ENCODE data around the gene ZIK1.
A peak's percentile ranks its signal among the peaks of the same experiment; 100 is the strongest.

The ZIK1 gene

GRCh38 chr19:57583521-57584416 lies at the start of gene ZIK1:
TSS of gene ZIK1 (plus strand) at chr19:57584145. CDS start at chr19:57584357, 212 bp downstream.
- peak; percentile 88 for DNase-seq

GRCh38 chr19:57537953-57538547 lies 45.9 kb upstream of the ZIK1 start:
- no peak for DNase-seq

- no peak for DNase-seq
Observed at GRCh38 chr19:57546513-57546912, 37.4 kb upstream of the ZIK1 start.

DNA sequence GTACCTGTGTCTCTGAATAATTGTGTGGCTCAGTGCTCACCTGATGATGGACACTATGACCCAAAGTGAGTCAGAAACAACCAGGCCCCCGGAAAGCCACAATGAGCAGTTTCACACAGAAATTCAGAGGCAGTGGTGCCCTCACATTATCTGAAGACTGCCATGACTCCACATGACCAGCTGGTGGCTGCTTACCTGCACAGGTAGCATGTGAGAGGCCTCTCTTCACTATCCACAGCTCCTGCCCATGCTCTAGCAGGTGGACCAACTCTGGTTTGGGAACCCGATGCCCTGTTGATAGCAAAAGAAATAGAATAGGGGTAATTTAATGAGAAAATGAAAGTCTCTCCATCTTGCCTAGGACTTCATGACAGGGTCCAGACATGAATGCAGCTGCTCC lies 31.5 kb upstream of the ZIK1 start:
- no peak for DNase-seq

DNA sequence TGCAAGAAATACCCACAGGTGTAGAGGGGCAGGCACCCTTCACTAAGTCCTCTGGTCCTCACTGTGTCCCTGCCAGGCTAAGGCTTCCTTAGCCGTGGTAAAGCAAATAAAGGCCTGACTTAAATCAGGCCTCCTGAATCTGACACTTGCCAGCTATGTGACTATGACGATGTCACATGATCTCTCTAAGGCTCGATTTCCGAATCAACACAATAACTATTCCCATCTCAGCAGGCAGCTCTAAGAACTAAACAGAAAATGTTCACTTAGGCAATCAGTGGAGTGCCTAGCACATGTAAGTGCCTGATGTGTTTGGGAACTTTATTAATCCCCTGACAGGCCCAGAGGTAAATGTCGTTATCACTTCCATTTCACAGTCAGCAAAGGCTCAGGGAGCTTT lies 26.3 kb upstream of the ZIK1 start:
- no peak for DNase-seq

- DNase-seq: no peak
Observed at GRCh38 chr19:57558525-57558924, 25.4 kb upstream of the ZIK1 start.

- no peak for DNase-seq
Observed at GRCh38 chr19:57559008-57559403, 24.9 kb upstream of the ZIK1 start.

- peak; percentile 77 for DNase-seq
Observed at GRCh38 chr19:57559404-57560025, 24.4 kb upstream of the ZIK1 start, which contains the start of gene ZNF550. TSS of gene ZNF550 (minus strand) at chr19:57559863. CDS start at chr19:57559682, 181 bp downstream.

DNA sequence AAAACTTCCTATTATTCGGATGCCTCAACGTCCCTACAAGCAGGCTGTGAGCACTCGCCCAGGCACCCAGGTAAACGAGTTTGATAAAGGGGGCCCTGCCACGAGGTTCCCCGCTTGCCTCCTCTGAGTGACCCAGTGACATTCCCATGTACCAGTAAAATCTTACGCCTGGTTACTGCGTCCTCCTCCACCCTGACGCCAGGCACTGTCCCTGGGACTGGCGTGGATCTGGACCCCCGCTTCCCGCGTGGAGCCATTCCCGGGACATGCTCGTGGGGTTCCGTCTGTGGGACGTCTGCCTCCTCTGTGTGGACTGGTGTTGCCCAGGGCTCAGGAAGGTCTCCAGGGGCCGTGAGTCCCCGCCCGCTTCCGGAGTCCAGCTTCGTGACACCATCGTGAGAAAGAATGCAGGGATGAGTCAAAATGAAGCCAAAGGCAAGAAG lies 23.9 kb upstream of the ZIK1 start:
- DNase-seq: no peak

- no peak for DNase-seq
Observed at GRCh38 chr19:57563547-57563946, 20.4 kb upstream of the ZIK1 start.

- no peak for DNase-seq
Observed at GRCh38 chr19:57566396-57567265, 17.3 kb upstream of the ZIK1 start.

DNA sequence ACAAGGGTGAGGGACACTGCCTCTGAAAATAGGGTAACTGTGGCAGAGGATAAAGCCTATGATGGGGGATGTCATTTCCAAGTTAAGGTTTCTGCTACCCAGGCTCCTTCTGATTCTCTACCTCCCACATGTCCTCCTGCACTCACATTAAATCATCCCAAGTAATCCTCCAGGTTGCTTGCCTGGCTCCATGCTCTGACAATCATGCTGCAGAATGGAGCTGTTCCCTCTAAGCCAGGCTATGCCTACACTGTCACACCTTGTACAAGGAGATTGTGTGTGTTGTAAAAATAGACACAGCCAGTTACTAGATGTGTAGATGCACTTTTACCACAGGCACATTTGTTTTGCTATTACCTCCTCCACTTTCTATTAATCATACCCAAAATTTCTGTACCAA lies 13.2 kb upstream of the ZIK1 start:
- DNase-seq: no peak

GRCh38 chr19:57572415-57572947 lies 11.5 kb upstream of the ZIK1 start:
- no peak for DNase-seq

DNA sequence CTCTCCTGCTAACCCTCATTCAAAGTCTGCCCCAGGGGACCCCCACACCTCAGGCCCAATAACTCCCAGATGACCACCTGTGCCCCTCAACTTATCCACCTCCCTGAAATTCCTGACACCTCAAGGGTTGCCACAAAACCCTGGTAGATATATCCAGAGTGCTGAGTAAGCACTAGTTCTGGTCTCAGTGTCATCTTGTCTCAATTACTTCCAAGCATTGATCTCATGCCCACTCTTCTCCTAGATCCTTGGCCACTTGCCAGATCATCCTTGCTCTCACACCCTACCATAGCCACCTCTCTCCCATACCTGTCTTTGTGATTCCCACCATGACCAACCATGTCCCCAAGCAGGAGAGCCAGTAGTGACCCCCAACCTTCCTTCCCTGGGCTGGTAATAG lies 7.3 kb upstream of the ZIK1 start:
- DNase-seq: no peak

- DNase-seq: peak; percentile 94
Observed at GRCh38 chr19:57578487-57579205, 5.3 kb upstream of the ZIK1 start, which contains the start of gene ZNF416. TSS of gene ZNF416 (minus strand) at chr19:57578911. CDS start at chr19:57578704, 207 bp downstream.

DNA sequence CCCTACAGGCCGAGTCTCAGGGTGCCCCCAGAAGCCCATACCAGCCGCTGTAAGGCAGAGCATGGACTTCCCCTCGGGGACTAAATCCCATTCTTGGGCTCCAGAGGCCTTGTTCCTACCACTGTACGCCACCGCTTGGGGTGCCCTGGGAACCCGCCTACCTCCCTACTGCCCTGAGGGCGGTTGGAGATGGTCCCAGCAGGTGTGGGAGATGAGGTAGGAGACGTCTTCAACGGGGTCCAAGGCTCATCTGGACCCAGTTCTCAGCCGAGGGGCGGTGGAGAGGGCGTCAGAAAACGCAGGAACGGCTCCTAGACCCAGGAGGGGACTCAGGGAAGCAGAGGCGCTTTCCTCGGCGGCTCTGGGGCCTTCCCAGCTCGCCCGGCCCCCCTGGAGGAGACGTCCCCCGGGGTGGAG lies 833 bp upstream of the ZIK1 start:
- no peak for DNase-seq

DNA sequence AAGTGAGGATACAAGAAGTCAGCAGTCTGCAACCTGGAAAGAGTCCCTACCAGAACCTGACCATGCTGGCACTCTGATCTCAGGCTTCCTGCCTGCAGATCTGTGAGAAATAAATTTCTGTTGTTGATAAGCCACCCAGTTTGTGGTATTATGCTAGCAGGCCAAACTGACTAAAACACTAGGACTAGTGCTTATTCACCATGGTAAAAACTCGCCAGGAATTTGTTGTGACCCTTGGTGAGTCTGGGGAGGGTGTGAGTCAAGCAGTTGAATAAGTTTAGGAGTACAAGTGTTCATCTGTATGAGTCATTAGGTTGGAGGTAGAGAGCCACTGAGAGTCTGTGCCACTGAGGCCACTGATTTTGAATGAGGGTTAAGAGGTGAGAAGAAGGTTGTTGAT lies 3.6 kb downstream of the ZIK1 start:
- DNase-seq: no peak

DNA sequence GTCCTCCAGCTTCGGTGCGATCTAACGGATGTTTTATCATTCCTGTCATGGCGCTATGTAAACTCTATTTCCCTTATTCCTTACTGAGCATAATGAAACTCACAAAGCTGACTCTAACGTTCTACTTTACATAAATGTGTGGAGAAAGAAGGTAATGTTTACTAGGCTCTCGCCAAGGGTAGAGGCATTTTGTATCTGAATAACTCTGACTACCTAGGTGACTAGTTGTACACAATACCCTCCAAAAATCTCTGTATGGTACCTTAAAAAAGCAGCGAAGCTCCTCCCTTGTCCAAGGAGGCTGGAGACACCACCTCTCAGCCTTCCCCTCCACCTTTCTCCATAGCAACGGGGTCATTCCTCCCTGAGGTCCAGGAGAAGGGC lies 15.4 kb downstream of the ZIK1 start:
- no peak for DNase-seq

GRCh38 chr19:57599761-57600383 lies 15.9 kb downstream of the ZIK1 start, which contains the start of gene ZNF530:
TSS of gene ZNF530 (plus strand) at chr19:57599885. CDS start at chr19:57604346, 4,461 bp downstream.
- DNase-seq: peak; percentile 72

- no peak for DNase-seq
Observed at GRCh38 chr19:57606931-57607330, 23.0 kb downstream of the ZIK1 start.

GRCh38 chr19:57611113-57611512 lies 27.2 kb downstream of the ZIK1 start:
- DNase-seq: no peak
